Endothelial cell of umbilical vein (primary cell): Measurements from ENCODE around the gene TRERF1. TPM values are rescaled to one million over a fixed set of nuclear protein-coding genes. Genes with fewer than 3 reads are reported as not detected.

Experiments used
- BruUV-seq: library from RNA; stranded (reverse); fragments of 400-500 nt; replicated peaks from 2 replicates; lab custom pipeline; 2021; lab: Mats Ljungman, UMichigan
- CTCF ChIA-PET: fragments of 300-600, 350-600 bp; sonication (Branson Sonifier 250); formaldehyde crosslinking; loops from one replicate; lab custom pipeline; 2021; ENCODE audit warnings: antibody characterized with exemption, inconsistent platforms; lab: Charles Lee
- POLR2A ChIA-PET: fragments of 300-600, 350-600 bp; sonication (Branson Sonifier 250); formaldehyde crosslinking; loops from one replicate; lab custom pipeline; 2021; ENCODE audit warnings: antibody characterized with exemption, inconsistent platforms; lab: Charles Lee
- DNase-seq: peaks from one replicate; pipeline ENCODE4 v3.0.0-alpha.2; 2011; ENCODE audit warnings: low read depth, low spot score
- FAIRE-seq: peaks from 2 replicates; lab custom pipeline; 2011; peaks lifted over from hg19 to GRCh38; lab: Jason Lieb, UNC
- H2AFZ ChIP-seq: 2 replicates; pipeline ENCODE4 v1.6.0; 2012; ENCODE audit warnings: low read depth, low read length, control low read depth, inconsistent platforms
- H3K27ac ChIP-seq: 2 replicates; pipeline ENCODE4 v1.5.1; 2011; ENCODE audit warnings: low read depth, mild to moderate bottlenecking, control low read depth, low read length, moderate library complexity; ENCODE audit not compliant: insufficient read depth
- H3K27me3 ChIP-seq, 2 experiments: 2 replicates each; pipeline versions ENCODE4 v1.6.0 to v1.6.1; 2011; ENCODE audit warnings: low read length in 2 of 2, mixed read lengths in 1 of 2; ENCODE audit not compliant: control insufficient read depth in 2 of 2, insufficient read depth in 2 of 2
- H3K36me3 ChIP-seq, 2 experiments: 2 replicates in 1 of 2; 3 replicates in 1 of 2; pipeline ENCODE4 v1.5.1; 2011; ENCODE audit warnings: low read length in 2 of 2, mild to moderate bottlenecking in 1 of 2, moderate library complexity in 1 of 2; ENCODE audit not compliant: control insufficient read depth in 2 of 2, insufficient read depth in 2 of 2; ENCODE audit errors: extremely low read depth in 1 of 2
- H3K4me1 ChIP-seq: 3 replicates; pipeline ENCODE4 v1.5.1; 2011; ENCODE audit warnings: mild to moderate bottlenecking, low read length; ENCODE audit not compliant: control insufficient read depth, insufficient read depth; ENCODE audit errors: extremely low read depth
- H3K4me2 ChIP-seq: 2 replicates; pipeline ENCODE4 v1.6.1; 2011; ENCODE audit warnings: low read length, control low read depth, mixed read lengths; ENCODE audit not compliant: insufficient read depth
- H3K4me3 ChIP-seq, 3 experiments: fragments of 200-600 bp in 1 of 3; sonication (generic), shearing (Covaris generic) in 1 of 3; replicated peaks in 1 of 3; 2 replicates each; pipeline ENCODE4 v1.5.1; 2011 to 2016; ENCODE audit warnings: control low read depth in 3 of 3, low read length in 3 of 3, mild to moderate bottlenecking in 2 of 3, inconsistent platforms in 1 of 3, low read depth in 1 of 3, moderate library complexity in 1 of 3; ENCODE audit not compliant: insufficient read depth in 1 of 3
- H3K79me2 ChIP-seq: 2 replicates; pipeline ENCODE4 v1.6.0; 2012; ENCODE audit warnings: low read length, inconsistent platforms; ENCODE audit not compliant: control insufficient read depth, insufficient read depth
- H3K9ac ChIP-seq: replicated peaks from 2 replicates; pipeline ENCODE3; 2011; ENCODE audit warnings: low read length, control low read depth; ENCODE audit not compliant: insufficient read depth; ENCODE audit errors: extremely low read depth
- H3K9me1 ChIP-seq: replicated peaks from 3 replicates; pipeline ENCODE4 v1.6.0; 2011; ENCODE audit warnings: mild to moderate bottlenecking, low read length; ENCODE audit not compliant: control insufficient read depth, insufficient read depth; ENCODE audit errors: extremely low read depth
- H3K9me3 ChIP-seq: replicated peaks from 2 replicates; pipeline ENCODE4 v1.5.1; 2012; ENCODE audit warnings: low read length, inconsistent platforms; ENCODE audit not compliant: control insufficient read depth, insufficient read depth
- H4K20me1 ChIP-seq: replicated peaks from 2 replicates; pipeline ENCODE3; 2011; ENCODE audit warnings: mild to moderate bottlenecking, low read length; ENCODE audit not compliant: control insufficient read depth, insufficient read depth; ENCODE audit errors: extremely low read depth
- EZH2 ChIP-seq: IDR thresholded peaks from 2 replicates; pipeline ENCODE4 v1.6.1; 2012; ENCODE audit warnings: borderline replicate concordance, low read depth, mild to moderate bottlenecking, moderate library complexity, low read length, inconsistent platforms; ENCODE audit not compliant: severe bottlenecking
- FOS ChIP-seq: IDR thresholded peaks from 2 replicates; pipeline ENCODE4 v1.6.1; 2011; ENCODE audit warnings: mild to moderate bottlenecking, low read length, moderate library complexity, borderline replicate concordance; ENCODE audit not compliant: insufficient read depth
- GATA2 ChIP-seq: IDR thresholded peaks from 2 replicates; pipeline ENCODE4 v1.7.0; 2011; ENCODE audit warnings: low read depth, mild to moderate bottlenecking, moderate library complexity, mixed read lengths, low read length; ENCODE audit not compliant: insufficient read length, insufficient read depth
- MAX ChIP-seq: IDR thresholded peaks from 2 replicates; pipeline ENCODE4 v1.6.1; 2011; ENCODE audit not compliant: insufficient read depth, insufficient read length
- POLR2A ChIP-seq: IDR thresholded peaks from 2 replicates; pipeline ENCODE4 v1.6.1; 2012; ENCODE audit warnings: low read depth, mild to moderate bottlenecking, control low read depth, low read length
- dilution Hi-C: fragments of 300-500 bp; cut with MboI; formaldehyde crosslinking; loops from one replicate; pipeline ENCODE4 v1.15.0; 2019; ENCODE audit warnings: low sequenced_read_pairs; ENCODE audit not compliant: extremely low pct_ligation_motif_present
- intact Hi-C: fragments of 100-400 bp; cut with micrococcal nuclease; formaldehyde crosslinking; loops from one replicate; pipeline ENCODE4 v1.10.0; 2022
- polyA plus RNA-seq, 4 experiments: library from polyadenylated mRNA; depleted of rRNA in 3 of 4; stranded (reverse) in 3 of 4; unstranded in 1 of 4; fragments of >200 nt; gene quantifications; 2 replicates each; pipeline versions ENCODE4 v1.2.1 to v1.2.3, GENCODE V29; 2011 to 2012; ENCODE audit warnings: missing spikeins in 1 of 4
- total RNA-seq: library from RNA; stranded (reverse); gene quantifications from 2 replicates; pipeline ENCODE4 v1.2.3, GENCODE V29; 2021
- TF ChIP-seq, protein P1 (sequence below), 2 donors: IDR thresholded peaks; 1 replicate in 1 of 2; 2 replicates in 1 of 2; pipeline ENCODE4 v1.5.1; 2011; ENCODE audit warnings: low read length in 2 of 2, mild to moderate bottlenecking in 2 of 2, moderate library complexity in 2 of 2, control low read depth in 1 of 2, inconsistent platforms in 1 of 2, low read depth in 1 of 2; ENCODE audit not compliant: insufficient read depth in 1 of 2; ENCODE audit errors: extremely low read depth in 1 of 2

Gene TRERF1
- total and polyA plus RNA-seq, 2 donors (not counting 3 experiments of a cell fraction or from before 2014, with no cell fraction given) = 0.73 to 5.5 TPM

- no peaks in the 10 kb centered on the region for H3K9me3 ChIP-seq
- no peak overlapping the region for H2AFZ ChIP-seq
- CTCF ChIA-PET = interaction anchor here (1.1 to 1.9 kb wide), 3 partner anchors 12 to 359 kb away, joined by 6 to 7 read pairs (median 7); no protein-coding TSS in a partner anchor
- no peaks in the 10 kb centered on the region for H3K36me3 ChIP-seq
- POLR2A ChIA-PET = interaction anchor here (0.6 kb wide), 1 partner anchor 138 kb away, joined by 4 read pairs; no protein-coding TSS in a partner anchor
- no peak overlapping the region for H3K9ac ChIP-seq
- H4K20me1 ChIP-seq = no peaks in the 10 kb centered on the region
- H3K4me3 ChIP-seq = no peak overlapping the region
- dilution Hi-C loops (no loop called here), intact Hi-C loops (no loop called here)
- H3K4me2 ChIP-seq = no peak overlapping the region
- no TSS peak for BruUV-seq
- no peak for DNase-seq
- peaks cover 2 to 4% of the 10 kb centered on the region in 2 experiments for H3K27me3 ChIP-seq
- H3K27ac ChIP-seq = no peak overlapping the region
- H3K79me2 ChIP-seq = no peaks in the 10 kb centered on the region
- no peaks in the 10 kb centered on the region for H3K4me1 ChIP-seq
- TF ChIP-seq EZH2 (no peak), MAX (no peak), FOS (no peak), GATA2 (no peak), POLR2A (no peak)
- TF ChIP-seq, protein P1, sequence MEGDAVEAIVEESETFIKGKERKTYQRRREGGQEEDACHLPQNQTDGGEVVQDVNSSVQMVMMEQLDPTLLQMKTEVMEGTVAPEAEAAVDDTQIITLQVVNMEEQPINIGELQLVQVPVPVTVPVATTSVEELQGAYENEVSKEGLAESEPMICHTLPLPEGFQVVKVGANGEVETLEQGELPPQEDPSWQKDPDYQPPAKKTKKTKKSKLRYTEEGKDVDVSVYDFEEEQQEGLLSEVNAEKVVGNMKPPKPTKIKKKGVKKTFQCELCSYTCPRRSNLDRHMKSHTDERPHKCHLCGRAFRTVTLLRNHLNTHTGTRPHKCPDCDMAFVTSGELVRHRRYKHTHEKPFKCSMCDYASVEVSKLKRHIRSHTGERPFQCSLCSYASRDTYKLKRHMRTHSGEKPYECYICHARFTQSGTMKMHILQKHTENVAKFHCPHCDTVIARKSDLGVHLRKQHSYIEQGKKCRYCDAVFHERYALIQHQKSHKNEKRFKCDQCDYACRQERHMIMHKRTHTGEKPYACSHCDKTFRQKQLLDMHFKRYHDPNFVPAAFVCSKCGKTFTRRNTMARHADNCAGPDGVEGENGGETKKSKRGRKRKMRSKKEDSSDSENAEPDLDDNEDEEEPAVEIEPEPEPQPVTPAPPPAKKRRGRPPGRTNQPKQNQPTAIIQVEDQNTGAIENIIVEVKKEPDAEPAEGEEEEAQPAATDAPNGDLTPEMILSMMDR (IDR thresholded peaks at IDR 0.05; ENCODE audit: extremely low read depth in 1 of 2, insufficient read depth in 1 of 2, low read depth in 1 of 2, low read length in 2 of 2) = no peak
- no peaks in the 10 kb centered on the region for H3K9me1 ChIP-seq
- no peak for FAIRE-seq
Measured at GRCh38 chr6:42188406-42188805, 263.3 kb downstream of the TRERF1 start.
